C4-2B (cell line): Measurements from ENCODE around the gene LIMCH1.

ENCODE experiments used
- H3K27ac ChIP-seq: fragments of 450-650 bp; 2 replicates; pipeline ENCODE4 v1.5.1; 2017
- CTCF ChIP-seq: fragments of 450-650 bp; conservative IDR thresholded peaks from 2 replicates; pipeline ENCODE4 v1.5.1; 2017; ENCODE audit warnings: mild to moderate bottlenecking
- ZFX ChIP-seq: fragments of 450-650 bp; IDR thresholded peaks from 2 replicates; pipeline ENCODE4 v1.6.1; 2017

Gene LIMCH1

GRCh38 chr4:41580007-41580406 is 42.0 kb downstream of the LIMCH1 start:
- H3K27ac ChIP-seq = peak overlapping the region; percentile 36; the same call in 1 of the 2 replicates
- TF ChIP-seq CTCF = no peak
- no peak for TF ChIP-seq ZFX

- H3K27ac ChIP-seq = no peak overlapping the region
- no peak for TF ChIP-seq CTCF
- TF ChIP-seq ZFX = no peak
Observed at GRCh38 chr4:41586675-41587225, 48.8 kb downstream of the LIMCH1 start.

- H3K27ac ChIP-seq = peak overlapping the region; percentile 36; the same call in 1 of the 2 replicates
- TF ChIP-seq ZFX = no peak
- TF ChIP-seq CTCF = no peak
Observed at GRCh38 chr4:41587286-41587685, 49.3 kb downstream of the LIMCH1 start.

GRCh38 chr4:41590591-41590990 is 52.6 kb downstream of the LIMCH1 start:
- TF ChIP-seq ZFX (no peak), CTCF (no peak)

GRCh38 chr4:41594432-41594831 is 56.5 kb downstream of the LIMCH1 start:
- peak overlapping the region; percentile 76 for H3K27ac ChIP-seq
- TF ChIP-seq CTCF (no peak), ZFX (no peak)

More at GRCh38 chr4:41590591-41590990, 52.6 kb downstream of the LIMCH1 start:
- peak overlapping the region; percentile 79 for H3K27ac ChIP-seq

- peak overlapping the region; percentile 59; the same call in 1 of the 2 replicates for H3K27ac ChIP-seq
- no peak for TF ChIP-seq ZFX
- TF ChIP-seq CTCF = no peak
Observed at GRCh38 chr4:41597494-41597893, 59.5 kb downstream of the LIMCH1 start.

GRCh38 chr4:41598580-41598979 is 60.6 kb downstream of the LIMCH1 start:
- no peak overlapping the region for H3K27ac ChIP-seq
- TF ChIP-seq CTCF = no peak
- no peak for TF ChIP-seq ZFX
